ENCODE results near the gene IGF2BP2. TPM values are rescaled to one million over a fixed set of nuclear protein-coding genes. Genes with fewer than 3 reads are reported as not detected.

Gene IGF2BP2
- total and polyA plus RNA-seq, 9 of the 15 experiments (the other 6 are each of a cell fraction or from before 2014, with no cell fraction given) = 3.2 to 59.6 (median 30.5) TPM

DNA sequence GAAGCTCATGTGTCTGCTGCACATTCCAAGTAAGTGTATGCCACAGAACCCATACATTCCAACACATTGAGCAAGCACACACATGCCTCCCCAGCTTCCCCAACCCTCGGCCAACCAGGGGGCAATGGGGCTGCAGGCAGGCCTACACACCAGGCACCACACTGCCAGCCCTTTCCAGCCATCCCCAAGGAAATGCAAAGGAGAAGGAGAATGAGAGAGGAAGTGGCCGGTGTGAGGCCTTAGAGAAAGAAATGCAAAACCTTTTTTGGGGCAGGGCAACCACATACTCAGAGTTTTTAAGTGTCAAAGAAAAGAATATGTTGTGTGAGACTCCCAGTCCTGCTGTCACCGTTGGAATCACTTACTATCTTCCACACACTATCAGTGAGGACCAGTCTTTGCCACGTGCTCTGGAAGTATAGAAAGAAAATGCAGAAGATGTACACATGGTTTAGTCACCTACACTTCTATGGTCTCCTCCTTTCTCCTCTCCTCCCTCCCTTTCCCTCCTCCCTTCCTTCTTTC is 11.1 kb downstream of the IGF2BP2 start (continued):
- no peak for TF ChIP-seq DIDO1 (tag; IDR thresholded peaks at IDR 0.05; ENCODE audit: low read depth)
- TF ChIP-seq NFE2L1 (tag; IDR thresholded peaks at IDR 0.05; ENCODE audit: borderline replicate concordance, low read depth) = no peak
- TF ChIP-seq, protein P1, sequence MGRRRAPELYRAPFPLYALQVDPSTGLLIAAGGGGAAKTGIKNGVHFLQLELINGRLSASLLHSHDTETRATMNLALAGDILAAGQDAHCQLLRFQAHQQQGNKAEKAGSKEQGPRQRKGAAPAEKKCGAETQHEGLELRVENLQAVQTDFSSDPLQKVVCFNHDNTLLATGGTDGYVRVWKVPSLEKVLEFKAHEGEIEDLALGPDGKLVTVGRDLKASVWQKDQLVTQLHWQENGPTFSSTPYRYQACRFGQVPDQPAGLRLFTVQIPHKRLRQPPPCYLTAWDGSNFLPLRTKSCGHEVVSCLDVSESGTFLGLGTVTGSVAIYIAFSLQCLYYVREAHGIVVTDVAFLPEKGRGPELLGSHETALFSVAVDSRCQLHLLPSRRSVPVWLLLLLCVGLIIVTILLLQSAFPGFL (CRISPR knock-in tag; IDR thresholded peaks at IDR 0.05) = no peak
- no peak for TF ChIP-seq HDAC6 (IDR thresholded peaks at IDR 0.05; ENCODE audit: low read depth, low read length)
- no peak for TF ChIP-seq HDGF (IDR thresholded peaks at IDR 0.05)
- no peak for TF ChIP-seq BRCA1 (IDR thresholded peaks at IDR 0.05)
- TF ChIP-seq BRCA1 (CRISPR knock-in tag; IDR thresholded peaks at IDR 0.05) = no peak
- TF ChIP-seq RAD51 (IDR thresholded peaks at IDR 0.05; ENCODE audit: borderline replicate concordance, low read depth) = peak; percentile 57; the same call in 1 of the 2 replicates
- no peak for TF ChIP-seq ARID2 (IDR thresholded peaks at IDR 0.05)
- no peak for TF ChIP-seq ZNF140 (CRISPR knock-in tag; IDR thresholded peaks at IDR 0.05)
- TF ChIP-seq PRDM10 (IDR thresholded peaks at IDR 0.05; ENCODE audit: partially characterized antibody) = peak; percentile 48
- no peak for TF ChIP-seq CBX1 (IDR thresholded peaks at IDR 0.05; ENCODE audit: low read depth)
- TF ChIP-seq TFAM (CRISPR knock-in tag; conservative IDR thresholded peaks at IDR 0.05) = no peak
- no peak for TF ChIP-seq MTA1 (IDR thresholded peaks at IDR 0.05; ENCODE audit: borderline replicate concordance)
- no peak for TF ChIP-seq MXI1 (IDR thresholded peaks at IDR 0.05; ENCODE audit: low read depth, low read length)
- TF ChIP-seq TRIM25 (IDR thresholded peaks at IDR 0.05; ENCODE audit: borderline replicate concordance) = no peak
- TF ChIP-seq CGGBP1 (CRISPR knock-in tag; IDR thresholded peaks at IDR 0.05) = no peak
- no peak for TF ChIP-seq ZNF146 (CRISPR knock-in tag; IDR thresholded peaks at IDR 0.05; ENCODE audit: unreplicated experiment)
- TF ChIP-seq, protein P2, sequence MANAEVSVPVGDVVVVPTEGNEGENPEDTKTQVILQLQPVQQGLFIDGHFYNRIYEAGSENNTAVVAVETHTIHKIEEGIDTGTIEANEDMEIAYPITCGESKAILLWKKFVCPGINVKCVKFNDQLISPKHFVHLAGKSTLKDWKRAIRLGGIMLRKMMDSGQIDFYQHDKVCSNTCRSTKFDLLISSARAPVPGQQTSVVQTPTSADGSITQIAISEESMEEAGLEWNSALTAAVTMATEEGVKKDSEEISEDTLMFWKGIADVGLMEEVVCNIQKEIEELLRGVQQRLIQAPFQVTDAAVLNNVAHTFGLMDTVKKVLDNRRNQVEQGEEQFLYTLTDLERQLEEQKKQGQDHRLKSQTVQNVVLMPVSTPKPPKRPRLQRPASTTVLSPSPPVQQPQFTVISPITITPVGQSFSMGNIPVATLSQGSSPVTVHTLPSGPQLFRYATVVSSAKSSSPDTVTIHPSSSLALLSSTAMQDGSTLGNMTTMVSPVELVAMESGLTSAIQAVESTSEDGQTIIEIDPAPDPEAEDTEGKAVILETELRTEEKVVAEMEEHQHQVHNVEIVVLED (CRISPR knock-in tag; IDR thresholded peaks at IDR 0.05) = no peak
- no peak for TF ChIP-seq POLR2G (IDR thresholded peaks at IDR 0.05; ENCODE audit: low read depth, low read length)
- TF ChIP-seq PHF8 (IDR thresholded peaks at IDR 0.05; ENCODE audit: borderline replicate concordance, low read length) = no peak
